ENCODE data around the gene RASEF. TPM values are rescaled to one million over a fixed set of nuclear protein-coding genes. Genes with fewer than 3 reads are reported as not detected.
"Not testable (repeated sequence)": the region's sequence is repeated elsewhere in the genome, so short reads cannot be mapped to it uniquely, and the experiment has no call there.

The RASEF gene
- total and polyA plus RNA-seq, 9 donors, result 0.07 to 15.9 (median 1.0) TPM

DNA sequence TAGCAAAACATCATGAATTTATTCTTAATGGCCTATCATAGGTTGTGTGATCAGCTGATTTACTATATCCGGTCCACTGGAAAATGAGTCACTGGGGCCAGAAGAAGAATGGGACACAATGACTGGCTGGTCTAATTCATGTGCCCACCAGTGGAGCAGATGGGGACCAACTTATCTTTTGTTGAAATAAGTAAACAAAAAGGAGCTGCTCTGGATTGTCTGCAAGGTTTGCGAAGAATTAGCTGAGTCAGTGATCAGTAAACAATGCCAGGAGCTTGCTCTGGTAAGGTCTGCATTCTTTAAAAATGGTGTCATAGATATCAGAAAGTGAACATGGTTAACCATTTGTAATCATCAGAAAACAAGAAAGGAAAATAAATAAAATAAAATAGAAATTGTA lies 128.0 kb downstream of the RASEF start:
- intact Hi-C loops (cut with DNase I), result no loop called here
- no peaks in the 10 kb centered on the region for H3K27me3 ChIP-seq
- no peaks in the 10 kb centered on the region for H3K9me3 ChIP-seq
- H3K4me3 ChIP-seq, result no peak overlapping the region
- no peak for DNase-seq
- no peaks in the 10 kb centered on the region for H3K36me3 ChIP-seq
- H3K4me1 ChIP-seq (ENCODE audit: insufficient read depth), result no peaks in the 10 kb centered on the region
- H3K27ac ChIP-seq, result no peak overlapping the region
- 37 to 42% (median 38%) methylated on average over 2 of the region's 2 CpGs for WGBS, 3 donors
- TF ChIP-seq EP300 (IDR thresholded peaks at IDR 0.05) (no peak), POLR2A (IDR thresholded peaks at IDR 0.05) (no peak)
- TF ChIP-seq, protein P1, sequence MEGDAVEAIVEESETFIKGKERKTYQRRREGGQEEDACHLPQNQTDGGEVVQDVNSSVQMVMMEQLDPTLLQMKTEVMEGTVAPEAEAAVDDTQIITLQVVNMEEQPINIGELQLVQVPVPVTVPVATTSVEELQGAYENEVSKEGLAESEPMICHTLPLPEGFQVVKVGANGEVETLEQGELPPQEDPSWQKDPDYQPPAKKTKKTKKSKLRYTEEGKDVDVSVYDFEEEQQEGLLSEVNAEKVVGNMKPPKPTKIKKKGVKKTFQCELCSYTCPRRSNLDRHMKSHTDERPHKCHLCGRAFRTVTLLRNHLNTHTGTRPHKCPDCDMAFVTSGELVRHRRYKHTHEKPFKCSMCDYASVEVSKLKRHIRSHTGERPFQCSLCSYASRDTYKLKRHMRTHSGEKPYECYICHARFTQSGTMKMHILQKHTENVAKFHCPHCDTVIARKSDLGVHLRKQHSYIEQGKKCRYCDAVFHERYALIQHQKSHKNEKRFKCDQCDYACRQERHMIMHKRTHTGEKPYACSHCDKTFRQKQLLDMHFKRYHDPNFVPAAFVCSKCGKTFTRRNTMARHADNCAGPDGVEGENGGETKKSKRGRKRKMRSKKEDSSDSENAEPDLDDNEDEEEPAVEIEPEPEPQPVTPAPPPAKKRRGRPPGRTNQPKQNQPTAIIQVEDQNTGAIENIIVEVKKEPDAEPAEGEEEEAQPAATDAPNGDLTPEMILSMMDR (IDR thresholded peaks at IDR 0.05), result no peak

- H3K27ac ChIP-seq; H3K4me3 ChIP-seq; H3K36me3 ChIP-seq; H3K9me3 ChIP-seq; H3K4me1 ChIP-seq (ENCODE audit: insufficient read depth); H3K27me3 ChIP-seq; intact Hi-C loops (cut with DNase I); DNase-seq: not testable (repeated sequence)
- 70 to 76% (median 75%) methylated on average over 1 of the region's 1 CpG for WGBS, 3 donors
Measured at GRCh38 chr9:82934025-82934424, 128.9 kb downstream of the RASEF start.

DNA sequence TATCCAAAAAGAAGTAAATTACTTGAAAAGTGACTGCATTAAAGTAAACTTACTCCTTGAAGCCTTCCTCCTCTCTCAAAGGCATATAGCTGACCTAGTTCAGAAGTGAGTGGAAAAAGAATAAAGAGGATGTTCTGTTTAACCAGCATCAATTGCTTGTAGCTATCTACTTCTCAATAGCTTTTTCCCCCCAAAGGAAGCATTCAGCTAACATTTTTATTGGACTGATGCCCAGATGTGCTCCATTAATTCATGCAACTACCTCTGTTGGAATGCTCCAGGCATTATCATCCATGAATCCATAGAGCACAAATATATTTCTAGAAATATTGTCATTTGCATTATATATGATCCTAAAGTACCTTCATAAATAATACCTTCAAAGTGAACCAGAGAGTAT lies 132.8 kb downstream of the RASEF start:
- Histone ChIP-seq H3K27ac (no peak overlapping the region), H3K9me3 (no peaks in the 10 kb centered on the region), H3K27me3 (no peaks in the 10 kb centered on the region), H3K4me1 (ENCODE audit: insufficient read depth) (no peaks in the 10 kb centered on the region), H3K4me3 (no peak overlapping the region), H3K36me3 (no peaks in the 10 kb centered on the region)
- TF ChIP-seq EP300 (IDR thresholded peaks at IDR 0.05) (no peak), POLR2A (IDR thresholded peaks at IDR 0.05) (no peak)
- TF ChIP-seq, protein P1 (IDR thresholded peaks at IDR 0.05), result no peak
- intact Hi-C loops (cut with DNase I), result no loop called here
- no peak for DNase-seq
